DOHH2 (cell line): ENCODE data around the gene IDNK.

Experiments used
- H3F3A ChIP-seq: fragments of 200-600 bp; sonication (generic), shearing (Covaris generic); 2 replicates; pipeline ENCODE4 v1.6.0; 2016; ENCODE audit warnings: antibody characterized with exemption, mild to moderate bottlenecking; ENCODE audit not compliant: control insufficient read depth, insufficient read depth
- H3K27ac ChIP-seq: fragments of 200-600 bp; sonication (generic); 2 replicates; pipeline ENCODE4 v1.5.1; 2014; ENCODE audit warnings: low read depth, mild to moderate bottlenecking, low read length, moderate library complexity
- H3K27me3 ChIP-seq: fragments of 200-600 bp; sonication (generic); 2 replicates; pipeline ENCODE4 v1.6.1; 2014; ENCODE audit warnings: mild to moderate bottlenecking, low read length, mixed read lengths; ENCODE audit not compliant: control insufficient read depth
- H3K36me3 ChIP-seq: fragments of 200-600 bp; sonication (generic); 2 replicates; pipeline ENCODE4 v1.6.1; 2014; ENCODE audit warnings: mild to moderate bottlenecking, low read length, moderate library complexity, mixed read lengths; ENCODE audit not compliant: control insufficient read depth
- H3K4me1 ChIP-seq: fragments of 200-600 bp; sonication (generic); 2 replicates; pipeline ENCODE4 v1.6.1; 2014; ENCODE audit warnings: mild to moderate bottlenecking, low read length, mixed read lengths; ENCODE audit not compliant: control insufficient read depth
- H3K4me2 ChIP-seq: fragments of 200-600 bp; sonication (generic); 2 replicates; pipeline ENCODE4 v1.6.0; 2014; ENCODE audit warnings: mild to moderate bottlenecking, low read length, moderate library complexity
- H3K4me3 ChIP-seq: fragments of 200-600 bp; sonication (generic); 2 replicates; pipeline ENCODE4 v1.5.1; 2014; ENCODE audit warnings: mild to moderate bottlenecking, low read length, mixed read lengths
- H3K79me2 ChIP-seq: fragments of 200-600 bp; sonication (generic); 2 replicates; pipeline ENCODE4 v1.6.1; 2014; ENCODE audit warnings: mild to moderate bottlenecking, low read length, mixed read lengths; ENCODE audit not compliant: control insufficient read depth
- H3K9me2 ChIP-seq: fragments of 200-600 bp; sonication (generic); replicated peaks from 2 replicates; pipeline ENCODE4 v1.6.1; 2014; ENCODE audit warnings: mild to moderate bottlenecking, low read length, mixed read lengths; ENCODE audit not compliant: control insufficient read depth
- H3K9me3 ChIP-seq: fragments of 200-600 bp; sonication (generic); 2 replicates; pipeline ENCODE4 v1.6.1; 2014; ENCODE audit warnings: antibody characterized with exemption, low read length, mixed read lengths; ENCODE audit not compliant: control insufficient read depth, insufficient read depth
- H4K20me1 ChIP-seq: fragments of 200-600 bp; sonication (generic); 2 replicates; pipeline ENCODE4 v1.6.0; 2014; ENCODE audit warnings: low read depth, mild to moderate bottlenecking, antibody characterized with exemption, low read length, moderate library complexity; ENCODE audit not compliant: control insufficient read depth, insufficient read depth
- CTCF ChIP-seq: fragments of 200-600 bp; sonication (generic); IDR thresholded peaks from one replicate; pipeline ENCODE4 v1.5.1; 2014; ENCODE audit warnings: antibody characterized with exemption, mild to moderate bottlenecking, low read depth, low read length; ENCODE audit not compliant: poor library complexity, severe bottlenecking
- EZH2phosphoT487 ChIP-seq: fragments of 200-600 bp; sonication (generic); IDR thresholded peaks from 2 replicates; pipeline ENCODE4 v1.6.1; 2017; ENCODE audit warnings: borderline replicate concordance, mild to moderate bottlenecking, antibody characterized with exemption, low read length, moderate library complexity, mixed read lengths

IDNK gene

GRCh38 chr9:83681490-83681889 lies 58.5 kb downstream of the IDNK start:
- Histone ChIP-seq H3K27me3 (no peaks in the 10 kb centered on the region), H3K4me3 (no peak overlapping the region), H3K27ac (no peak overlapping the region), H3K79me2 (peaks cover 70% of the 10 kb centered on the region), H4K20me1 (peaks cover 13% of the 10 kb centered on the region), H3K4me1 (no peaks in the 10 kb centered on the region), H3F3A (no peaks in the 10 kb centered on the region; the same call in 1 of the 2 replicates), H3K9me2 (no peaks in the 10 kb centered on the region), H3K4me2 (no peak overlapping the region), H3K9me3 (no peaks in the 10 kb centered on the region), H3K36me3 (peaks cover 62% of the 10 kb centered on the region)
- TF ChIP-seq CTCF = no peak
- TF ChIP-seq EZH2phosphoT487 = no peak

GRCh38 chr9:83688921-83689320 lies 66.0 kb downstream of the IDNK start:
- Histone ChIP-seq H3K27me3 (no peaks in the 10 kb centered on the region), H3K36me3 (peaks cover 19% of the 10 kb centered on the region), H3K9me3 (no peaks in the 10 kb centered on the region), H3F3A (no peaks in the 10 kb centered on the region), H4K20me1 (peaks cover 46% of the 10 kb centered on the region), H3K27ac (no peak overlapping the region), H3K9me2 (no peaks in the 10 kb centered on the region), H3K4me2 (no peak overlapping the region), H3K79me2 (peaks cover 99% of the 10 kb centered on the region), H3K4me3 (no peak overlapping the region), H3K4me1 (peaks cover 37% of the 10 kb centered on the region)
- TF ChIP-seq CTCF = no peak
- TF ChIP-seq EZH2phosphoT487 = no peak

- Histone ChIP-seq H3F3A (no peaks in the 10 kb centered on the region), H3K4me3 (no peak overlapping the region), H3K36me3 (peaks cover 10% of the 10 kb centered on the region; the same call in 1 of the 2 replicates), H3K27me3 (no peaks in the 10 kb centered on the region), H3K9me2 (no peaks in the 10 kb centered on the region), H3K9me3 (no peaks in the 10 kb centered on the region), H3K4me1 (peaks cover 62% of the 10 kb centered on the region), H3K27ac (no peak overlapping the region), H4K20me1 (peaks cover 45% of the 10 kb centered on the region), H3K4me2 (no peak overlapping the region), H3K79me2 (peaks cover 100% of the 10 kb centered on the region)
- TF ChIP-seq CTCF = no peak
- TF ChIP-seq EZH2phosphoT487 = no peak
Measured at GRCh38 chr9:83691492-83691891, 68.5 kb downstream of the IDNK start.
